Left ventricle myocardium inferior (tissue), 1 donor: ENCODE results near the gene CSTA. TPM values are rescaled to one million over a fixed set of nuclear protein-coding genes. Genes with fewer than 3 reads are reported as not detected.

Experiments
- DNase-seq: peaks from one replicate; pipeline ENCODE4 v3.0.0-alpha.2; 2020
- H3K27ac ChIP-seq: fragments of 200-600 bp; replicated peaks from 2 replicates; pipeline ENCODE4 v1.8.0; 2021
- H3K27me3 ChIP-seq: fragments of 200-600 bp; 2 replicates; pipeline ENCODE4 v1.8.0; 2021; ENCODE audit warnings: low read depth
- H3K36me3 ChIP-seq: fragments of 200-600 bp; 2 replicates; pipeline ENCODE4 v1.8.0; 2021
- H3K4me1 ChIP-seq: fragments of 200-600 bp; 2 replicates; pipeline ENCODE4 v1.8.0; 2021
- H3K4me3 ChIP-seq: fragments of 200-600 bp; 2 replicates; pipeline ENCODE4 v1.8.0; 2021; ENCODE audit warnings: mild to moderate bottlenecking, moderate library complexity
- H3K9me3 ChIP-seq: fragments of 200-600 bp; replicated peaks from 2 replicates; pipeline ENCODE4 v1.8.0; 2021
- intact Hi-C: fragments of 100-400 bp; cut with micrococcal nuclease; formaldehyde crosslinking; loops from one replicate; pipeline ENCODE4 v1.11.0; 2022
- total RNA-seq: library from RNA; stranded (reverse); fragmentation: NEBNext Ultra II Directional; extraction: Animal tissue kit (Norgen Biotek cat#: 25700); gene quantifications from one replicate; pipeline ENCODE4 v1.2.1, GENCODE V29; 2021
- TF ChIP-seq, protein P1 (sequence below): fragments of 200-600 bp; IDR thresholded peaks from 2 replicates; pipeline ENCODE4 v1.8.0; 2021; ENCODE audit warnings: antibody characterized with exemption, mild to moderate bottlenecking, borderline replicate concordance
- donor health status: DM: no; HTN: yes; CAD: no; lungs with severe emphysema.

CSTA gene
- total RNA-seq, 1 donor from 2014 or later: 0.74 TPM

DNA sequence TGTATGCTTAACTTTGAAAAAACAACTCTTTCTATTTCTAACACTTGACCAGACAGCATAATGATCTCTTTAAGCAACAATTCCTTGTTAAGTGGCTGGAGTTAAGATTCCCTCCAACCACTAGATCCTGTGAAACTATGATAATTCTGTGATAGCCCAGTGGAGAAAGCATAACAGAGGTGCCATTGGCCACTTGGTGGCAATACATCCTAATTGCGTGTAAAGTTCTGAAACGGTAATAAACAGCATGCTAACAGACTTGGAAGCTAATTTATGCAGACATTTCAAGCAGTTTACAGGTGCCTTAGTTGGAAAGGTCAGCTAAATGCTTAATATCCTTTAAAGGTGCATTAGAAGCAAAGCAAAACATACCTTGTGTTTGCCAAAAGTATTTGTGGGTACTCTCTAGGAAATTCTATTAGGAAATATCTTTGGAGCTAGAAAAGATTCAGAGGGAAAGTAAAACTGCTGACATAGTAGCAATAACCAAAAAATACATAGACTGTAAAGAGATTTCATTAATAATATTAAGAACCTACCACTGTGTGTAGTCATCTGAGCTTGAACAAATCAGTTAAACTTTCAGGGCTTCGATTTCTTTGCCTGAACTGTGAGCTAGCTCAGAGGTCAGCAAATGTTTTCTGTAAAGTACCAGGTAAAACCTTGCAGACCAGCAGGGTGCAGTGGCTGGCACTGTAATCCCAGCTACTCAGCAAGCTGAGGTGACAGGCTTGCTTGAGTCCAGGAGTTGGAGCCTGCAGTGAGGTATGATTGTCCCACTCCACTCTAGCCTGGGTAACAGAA is 19.0 kb upstream of the CSTA start:
- intact Hi-C loops: no loop called here
- H3K4me3 ChIP-seq: no peak overlapping the region
- DNase-seq: no peak
- H3K4me1 ChIP-seq: no peaks in the 10 kb centered on the region
- no peaks in the 10 kb centered on the region for H3K27me3 ChIP-seq
- H3K27ac ChIP-seq: no peak overlapping the region
- TF ChIP-seq, protein P1, sequence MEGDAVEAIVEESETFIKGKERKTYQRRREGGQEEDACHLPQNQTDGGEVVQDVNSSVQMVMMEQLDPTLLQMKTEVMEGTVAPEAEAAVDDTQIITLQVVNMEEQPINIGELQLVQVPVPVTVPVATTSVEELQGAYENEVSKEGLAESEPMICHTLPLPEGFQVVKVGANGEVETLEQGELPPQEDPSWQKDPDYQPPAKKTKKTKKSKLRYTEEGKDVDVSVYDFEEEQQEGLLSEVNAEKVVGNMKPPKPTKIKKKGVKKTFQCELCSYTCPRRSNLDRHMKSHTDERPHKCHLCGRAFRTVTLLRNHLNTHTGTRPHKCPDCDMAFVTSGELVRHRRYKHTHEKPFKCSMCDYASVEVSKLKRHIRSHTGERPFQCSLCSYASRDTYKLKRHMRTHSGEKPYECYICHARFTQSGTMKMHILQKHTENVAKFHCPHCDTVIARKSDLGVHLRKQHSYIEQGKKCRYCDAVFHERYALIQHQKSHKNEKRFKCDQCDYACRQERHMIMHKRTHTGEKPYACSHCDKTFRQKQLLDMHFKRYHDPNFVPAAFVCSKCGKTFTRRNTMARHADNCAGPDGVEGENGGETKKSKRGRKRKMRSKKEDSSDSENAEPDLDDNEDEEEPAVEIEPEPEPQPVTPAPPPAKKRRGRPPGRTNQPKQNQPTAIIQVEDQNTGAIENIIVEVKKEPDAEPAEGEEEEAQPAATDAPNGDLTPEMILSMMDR: no peak
- H3K9me3 ChIP-seq: no peaks in the 10 kb centered on the region
- no peaks in the 10 kb centered on the region for H3K36me3 ChIP-seq

DNA sequence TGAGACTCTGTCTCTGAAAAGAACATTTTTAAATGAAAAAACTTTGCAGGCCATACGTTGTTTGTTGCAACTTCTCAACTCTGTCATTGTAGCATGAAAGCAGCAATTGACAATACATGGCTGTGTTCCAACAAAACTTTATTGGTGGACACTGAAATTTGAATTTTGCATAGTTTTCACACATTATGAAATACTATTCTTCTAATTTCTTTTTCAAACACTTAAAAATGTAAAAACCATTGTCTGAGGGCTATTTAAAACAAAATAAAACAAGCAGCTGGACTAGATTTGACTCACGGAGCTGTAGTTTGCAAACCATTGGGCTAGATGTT is 18.5 kb upstream of the CSTA start:
- no peaks in the 10 kb centered on the region for H3K9me3 ChIP-seq
- H3K27me3 ChIP-seq: no peaks in the 10 kb centered on the region
- DNase-seq: no peak
- no peak overlapping the region for H3K27ac ChIP-seq
- TF ChIP-seq, protein P1: no peak
- no peak overlapping the region for H3K4me3 ChIP-seq
- intact Hi-C loops: no loop called here
- no peaks in the 10 kb centered on the region for H3K4me1 ChIP-seq
- H3K36me3 ChIP-seq: no peaks in the 10 kb centered on the region

DNA sequence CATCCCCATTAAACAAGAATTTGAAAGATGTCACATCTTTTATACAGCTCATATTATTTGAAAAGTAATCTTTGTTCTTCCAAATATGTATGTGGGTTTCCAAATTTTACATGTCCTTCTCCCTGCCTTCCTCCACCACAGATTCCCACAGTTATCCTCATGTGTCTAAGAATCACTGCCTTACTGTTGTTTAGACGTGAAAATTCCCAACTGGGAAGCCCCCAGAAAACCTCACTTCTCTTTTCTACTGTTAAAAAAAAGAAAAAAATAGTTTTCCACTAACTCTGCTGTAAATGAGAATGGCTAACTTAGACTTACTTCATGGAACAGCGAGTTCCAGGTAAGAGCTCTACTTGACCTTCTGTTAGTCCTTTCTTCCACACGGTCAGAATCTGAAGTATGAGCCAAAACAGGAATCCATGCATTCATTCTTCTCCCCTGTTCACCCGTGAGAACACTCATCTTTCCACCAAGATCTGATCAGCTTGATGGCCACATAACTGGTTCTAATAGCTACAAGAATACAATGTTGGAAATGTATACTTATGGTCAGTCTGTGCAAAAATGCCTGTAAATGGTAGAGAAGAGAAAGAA is 17.9 kb upstream of the CSTA start:
- TF ChIP-seq, protein P1: no peak
- H3K4me3 ChIP-seq: no peak overlapping the region
- no peaks in the 10 kb centered on the region for H3K9me3 ChIP-seq
- no peak overlapping the region for H3K27ac ChIP-seq
- intact Hi-C loops: no loop called here
- no peaks in the 10 kb centered on the region for H3K4me1 ChIP-seq
- H3K36me3 ChIP-seq: no peaks in the 10 kb centered on the region
- H3K27me3 ChIP-seq: no peaks in the 10 kb centered on the region
- no peak for DNase-seq

DNA sequence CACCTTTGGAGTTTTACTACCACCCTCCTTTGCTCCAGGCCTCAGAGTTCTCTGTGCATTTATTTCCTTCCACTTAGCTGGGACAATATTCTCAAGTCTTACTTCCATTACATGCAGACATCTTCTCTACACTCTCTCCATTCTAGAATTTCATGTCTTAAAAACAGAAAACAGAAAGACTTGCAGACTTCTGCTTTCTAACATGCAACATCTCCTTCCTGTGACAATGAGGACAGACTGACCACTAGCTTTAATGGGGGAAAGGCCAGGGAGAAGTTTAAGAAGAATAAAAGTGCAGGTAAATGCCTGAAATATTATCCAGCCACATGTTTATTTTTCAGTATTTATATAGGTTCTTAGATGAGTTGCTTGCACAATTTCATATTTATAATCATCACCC is 17.1 kb upstream of the CSTA start:
- intact Hi-C loops: no loop called here
- no peaks in the 10 kb centered on the region for H3K36me3 ChIP-seq
- DNase-seq: no peak
- H3K4me3 ChIP-seq: no peak overlapping the region
- H3K9me3 ChIP-seq: no peaks in the 10 kb centered on the region
- TF ChIP-seq, protein P1: no peak
- H3K27ac ChIP-seq: no peak overlapping the region
- no peaks in the 10 kb centered on the region for H3K4me1 ChIP-seq
- H3K27me3 ChIP-seq: no peaks in the 10 kb centered on the region

DNA sequence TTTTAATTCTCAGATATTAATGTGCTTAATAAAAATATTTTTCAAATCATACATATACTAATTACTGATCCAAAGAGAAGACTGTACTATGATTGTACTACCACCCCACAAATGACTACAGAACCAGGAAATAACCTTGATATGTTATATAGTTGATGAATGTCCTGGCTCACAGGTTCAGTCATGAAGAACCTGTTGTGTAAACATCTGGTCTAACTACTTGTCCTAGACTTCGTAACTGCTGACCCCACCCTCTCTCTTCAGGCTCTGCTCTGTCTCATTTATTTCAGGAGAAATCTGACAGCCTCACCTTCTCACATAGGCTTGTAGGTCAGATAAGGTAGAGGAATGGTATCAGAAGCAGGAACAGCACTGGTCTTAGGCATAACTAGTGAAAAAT is 14.7 kb upstream of the CSTA start:
- no peaks in the 10 kb centered on the region for H3K36me3 ChIP-seq
- peaks cover 12% of the 10 kb centered on the region for H3K27me3 ChIP-seq
- no peaks in the 10 kb centered on the region for H3K9me3 ChIP-seq
- H3K4me3 ChIP-seq: no peak overlapping the region
- H3K4me1 ChIP-seq: no peaks in the 10 kb centered on the region
- H3K27ac ChIP-seq: no peak overlapping the region
- TF ChIP-seq, protein P1: no peak
- DNase-seq: no peak
- intact Hi-C loops: no loop called here
